HG03095 (cell line): ENCODE measurements around the gene OLFML2B.
A peak's percentile ranks its signal among the peaks of the same experiment; 100 is the strongest.

ENCODE experiments used
- ATAC-seq: cut with Tn5 transposase; IDR thresholded peaks from one replicate; pipeline ENCODE4 v1.9.1; 2021; ENCODE audit warnings: moderate library complexity; ENCODE audit not compliant: unreplicated experiment

OLFML2B gene

GRCh38 chr1:161981735-161982506, 41.7 kb downstream of the OLFML2B start:
- no peak for ATAC-seq

- ATAC-seq, result no peak
Measured at GRCh38 chr1:161981126-161981525, 42.5 kb downstream of the OLFML2B start.

- ATAC-seq, result no peak
Measured at GRCh38 chr1:161978011-161978790, 45.5 kb downstream of the OLFML2B start.

GRCh38 chr1:161973924-161974845, 49.5 kb downstream of the OLFML2B start:
- ATAC-seq, result no peak

GRCh38 chr1:161972828-161973227, 50.8 kb downstream of the OLFML2B start:
- no peak for ATAC-seq

GRCh38 chr1:161970633-161971032, 53.0 kb downstream of the OLFML2B start:
- no peak for ATAC-seq

- ATAC-seq, result no peak
Measured at GRCh38 chr1:161970036-161970435, 53.6 kb downstream of the OLFML2B start.

- ATAC-seq, result no peak
Measured at GRCh38 chr1:161966067-161966466, 57.6 kb downstream of the OLFML2B start.

- peak; percentile 87 for ATAC-seq
Measured at GRCh38 chr1:161962091-161962887, 61.4 kb downstream of the OLFML2B start.

GRCh38 chr1:161958425-161958824, 65.2 kb downstream of the OLFML2B start:
- ATAC-seq, result no peak

GRCh38 chr1:161956930-161957329, 66.7 kb downstream of the OLFML2B start:
- no peak for ATAC-seq

GRCh38 chr1:161956097-161956496, 67.6 kb downstream of the OLFML2B start:
- ATAC-seq, result no peak

- ATAC-seq, result no peak
Measured at GRCh38 chr1:161955606-161956005, 68.1 kb downstream of the OLFML2B start.

GRCh38 chr1:161954466-161954865, 69.2 kb downstream of the OLFML2B start:
- ATAC-seq, result no peak

- ATAC-seq, result no peak
Measured at GRCh38 chr1:161954050-161954449, 69.6 kb downstream of the OLFML2B start.

GRCh38 chr1:161953256-161953920, 70.3 kb downstream of the OLFML2B start:
- no peak for ATAC-seq

- no peak for ATAC-seq
Measured at GRCh38 chr1:161952607-161953172, 71.0 kb downstream of the OLFML2B start.

GRCh38 chr1:161951646-161952045, 72.0 kb downstream of the OLFML2B start:
- ATAC-seq, result no peak

GRCh38 chr1:161950377-161950776, 73.3 kb downstream of the OLFML2B start:
- ATAC-seq, result no peak
